ENCODE measurements around the gene LY6G6D. TPM values are rescaled to one million over a fixed set of nuclear protein-coding genes. Genes with fewer than 3 reads are reported as not detected.
A peak's percentile ranks its signal among the peaks of the same experiment; 100 is the strongest.

Gene LY6G6D
- total and polyA plus RNA-seq, 2 of the 13 experiments (the other 11 are each of a cell fraction or from before 2014, with no cell fraction given), result not detected

DNA sequence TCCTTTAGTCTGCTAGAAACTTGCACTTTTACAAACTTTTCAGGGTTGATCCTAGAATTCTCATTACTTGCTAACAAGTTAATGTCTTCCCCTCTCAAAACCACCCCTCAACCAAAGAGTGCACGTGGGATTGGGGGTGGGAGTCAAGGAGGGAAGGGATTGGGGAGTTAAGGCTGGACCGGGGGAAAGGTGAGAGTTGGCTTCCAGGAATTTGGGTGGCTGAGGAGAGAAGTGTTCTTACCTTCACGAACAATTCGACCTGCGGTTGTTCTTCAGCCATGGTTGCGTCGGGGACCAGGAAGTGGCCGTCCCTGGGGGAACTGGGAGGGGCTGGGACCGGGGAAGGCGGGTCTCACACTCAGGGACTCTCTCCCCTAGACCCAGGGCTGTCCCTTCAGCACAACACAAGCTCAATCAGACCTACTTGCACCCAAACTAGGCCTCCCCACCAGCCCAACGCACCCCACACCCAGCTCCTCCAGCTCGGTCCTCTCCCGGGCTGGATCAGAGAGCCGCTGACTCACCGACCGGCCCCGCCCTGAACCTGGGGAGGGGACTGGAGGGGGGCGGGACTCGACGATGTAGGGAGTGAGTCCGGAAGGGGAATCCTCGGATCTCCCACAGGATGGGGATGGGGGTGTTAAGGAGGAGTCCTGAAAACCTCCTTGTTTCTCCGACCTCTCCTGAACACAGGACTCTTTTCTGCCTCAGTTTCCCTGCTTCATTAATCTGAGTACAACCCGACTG lies 21.0 kb downstream of the LY6G6D start, which contains the start of gene CLIC1 (continued):
- TF ChIP-seq, protein P1, sequence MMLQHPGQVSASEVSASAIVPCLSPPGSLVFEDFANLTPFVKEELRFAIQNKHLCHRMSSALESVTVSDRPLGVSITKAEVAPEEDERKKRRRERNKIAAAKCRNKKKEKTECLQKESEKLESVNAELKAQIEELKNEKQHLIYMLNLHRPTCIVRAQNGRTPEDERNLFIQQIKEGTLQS (CRISPR knock-in tag; IDR thresholded peaks at IDR 0.05), result peak; percentile 93
- TF ChIP-seq ZNF713 (CRISPR knock-in tag; IDR thresholded peaks at IDR 0.05) (no peak; the same call in 1 of the 2 replicates), ZNF101 (CRISPR knock-in tag; IDR thresholded peaks at IDR 0.05; ENCODE audit: borderline replicate concordance, low read depth) (no peak), ZNF446 (CRISPR knock-in tag; IDR thresholded peaks at IDR 0.05) (peak; percentile 48; the same call in 1 of the 2 replicates), KDM5A (IDR thresholded peaks at IDR 0.05; ENCODE audit: borderline replicate concordance, low read length) (peak; percentile 63), POLR2AphosphoS2 (IDR thresholded peaks at IDR 0.05; ENCODE audit: low read depth, low read length) (peak; percentile 84; the same call in 1 of the 2 replicates), SMC3 (IDR thresholded peaks at IDR 0.05; ENCODE audit: low read length) (no peak), NRL (CRISPR knock-in tag; IDR thresholded peaks at IDR 0.05; ENCODE audit: borderline replicate concordance) (peak; percentile 83; the same call in 1 of the 2 replicates), RAD51 (IDR thresholded peaks at IDR 0.05; ENCODE audit: borderline replicate concordance) (no peak), NONO (IDR thresholded peaks at IDR 0.05) (no peak), NONO (CRISPR knock-in tag; conservative IDR thresholded peaks at IDR 0.05) (peak; percentile 85), PCBP1 (IDR thresholded peaks at IDR 0.05; ENCODE audit: borderline replicate concordance, low read depth, low read length) (0 out of 2 replicates have a peak, but pooled peaks have one; percentile 77), BCL6 (CRISPR knock-in tag; IDR thresholded peaks at IDR 0.05) (peak; percentile 69), ZNF3 (CRISPR knock-in tag; IDR thresholded peaks at IDR 0.05) (peak; percentile 34; the same call in 1 of the 2 replicates)
- TF ChIP-seq, protein P2, sequence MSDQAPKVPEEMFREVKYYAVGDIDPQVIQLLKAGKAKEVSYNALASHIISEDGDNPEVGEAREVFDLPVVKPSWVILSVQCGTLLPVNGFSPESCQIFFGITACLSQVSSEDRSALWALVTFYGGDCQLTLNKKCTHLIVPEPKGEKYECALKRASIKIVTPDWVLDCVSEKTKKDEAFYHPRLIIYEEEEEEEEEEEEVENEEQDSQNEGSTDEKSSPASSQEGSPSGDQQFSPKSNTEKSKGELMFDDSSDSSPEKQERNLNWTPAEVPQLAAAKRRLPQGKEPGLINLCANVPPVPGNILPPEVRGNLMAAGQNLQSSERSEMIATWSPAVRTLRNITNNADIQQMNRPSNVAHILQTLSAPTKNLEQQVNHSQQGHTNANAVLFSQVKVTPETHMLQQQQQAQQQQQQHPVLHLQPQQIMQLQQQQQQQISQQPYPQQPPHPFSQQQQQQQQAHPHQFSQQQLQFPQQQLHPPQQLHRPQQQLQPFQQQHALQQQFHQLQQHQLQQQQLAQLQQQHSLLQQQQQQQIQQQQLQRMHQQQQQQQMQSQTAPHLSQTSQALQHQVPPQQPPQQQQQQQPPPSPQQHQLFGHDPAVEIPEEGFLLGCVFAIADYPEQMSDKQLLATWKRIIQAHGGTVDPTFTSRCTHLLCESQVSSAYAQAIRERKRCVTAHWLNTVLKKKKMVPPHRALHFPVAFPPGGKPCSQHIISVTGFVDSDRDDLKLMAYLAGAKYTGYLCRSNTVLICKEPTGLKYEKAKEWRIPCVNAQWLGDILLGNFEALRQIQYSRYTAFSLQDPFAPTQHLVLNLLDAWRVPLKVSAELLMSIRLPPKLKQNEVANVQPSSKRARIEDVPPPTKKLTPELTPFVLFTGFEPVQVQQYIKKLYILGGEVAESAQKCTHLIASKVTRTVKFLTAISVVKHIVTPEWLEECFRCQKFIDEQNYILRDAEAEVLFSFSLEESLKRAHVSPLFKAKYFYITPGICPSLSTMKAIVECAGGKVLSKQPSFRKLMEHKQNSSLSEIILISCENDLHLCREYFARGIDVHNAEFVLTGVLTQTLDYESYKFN (CRISPR knock-in tag; conservative IDR thresholded peaks at IDR 0.05), result peak; percentile 65
- TF ChIP-seq, protein P3, sequence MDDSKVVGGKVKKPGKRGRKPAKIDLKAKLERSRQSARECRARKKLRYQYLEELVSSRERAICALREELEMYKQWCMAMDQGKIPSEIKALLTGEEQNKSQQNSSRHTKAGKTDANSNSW (CRISPR knock-in tag; IDR thresholded peaks at IDR 0.05; ENCODE audit: borderline replicate concordance), result no peak
- TF ChIP-seq, protein P4, sequence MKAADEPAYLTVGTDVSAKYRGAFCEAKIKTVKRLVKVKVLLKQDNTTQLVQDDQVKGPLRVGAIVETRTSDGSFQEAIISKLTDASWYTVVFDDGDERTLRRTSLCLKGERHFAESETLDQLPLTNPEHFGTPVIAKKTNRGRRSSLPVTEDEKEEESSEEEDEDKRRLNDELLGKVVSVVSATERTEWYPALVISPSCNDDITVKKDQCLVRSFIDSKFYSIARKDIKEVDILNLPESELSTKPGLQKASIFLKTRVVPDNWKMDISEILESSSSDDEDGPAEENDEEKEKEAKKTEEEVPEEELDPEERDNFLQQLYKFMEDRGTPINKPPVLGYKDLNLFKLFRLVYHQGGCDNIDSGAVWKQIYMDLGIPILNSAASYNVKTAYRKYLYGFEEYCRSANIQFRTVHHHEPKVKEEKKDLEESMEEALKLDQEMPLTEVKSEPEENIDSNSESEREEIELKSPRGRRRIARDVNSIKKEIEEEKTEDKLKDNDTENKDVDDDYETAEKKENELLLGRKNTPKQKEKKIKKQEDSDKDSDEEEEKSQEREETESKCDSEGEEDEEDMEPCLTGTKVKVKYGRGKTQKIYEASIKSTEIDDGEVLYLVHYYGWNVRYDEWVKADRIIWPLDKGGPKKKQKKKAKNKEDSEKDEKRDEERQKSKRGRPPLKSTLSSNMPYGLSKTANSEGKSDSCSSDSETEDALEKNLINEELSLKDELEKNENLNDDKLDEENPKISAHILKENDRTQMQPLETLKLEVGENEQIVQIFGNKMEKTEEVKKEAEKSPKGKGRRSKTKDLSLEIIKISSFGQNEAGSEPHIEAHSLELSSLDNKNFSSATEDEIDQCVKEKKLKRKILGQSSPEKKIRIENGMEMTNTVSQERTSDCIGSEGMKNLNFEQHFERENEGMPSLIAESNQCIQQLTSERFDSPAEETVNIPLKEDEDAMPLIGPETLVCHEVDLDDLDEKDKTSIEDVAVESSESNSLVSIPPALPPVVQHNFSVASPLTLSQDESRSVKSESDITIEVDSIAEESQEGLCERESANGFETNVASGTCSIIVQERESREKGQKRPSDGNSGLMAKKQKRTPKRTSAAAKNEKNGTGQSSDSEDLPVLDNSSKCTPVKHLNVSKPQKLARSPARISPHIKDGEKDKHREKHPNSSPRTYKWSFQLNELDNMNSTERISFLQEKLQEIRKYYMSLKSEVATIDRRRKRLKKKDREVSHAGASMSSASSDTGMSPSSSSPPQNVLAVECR (CRISPR knock-in tag; IDR thresholded peaks at IDR 0.05; ENCODE audit: borderline replicate concordance), result peak; percentile 90
- TF ChIP-seq, protein P5, sequence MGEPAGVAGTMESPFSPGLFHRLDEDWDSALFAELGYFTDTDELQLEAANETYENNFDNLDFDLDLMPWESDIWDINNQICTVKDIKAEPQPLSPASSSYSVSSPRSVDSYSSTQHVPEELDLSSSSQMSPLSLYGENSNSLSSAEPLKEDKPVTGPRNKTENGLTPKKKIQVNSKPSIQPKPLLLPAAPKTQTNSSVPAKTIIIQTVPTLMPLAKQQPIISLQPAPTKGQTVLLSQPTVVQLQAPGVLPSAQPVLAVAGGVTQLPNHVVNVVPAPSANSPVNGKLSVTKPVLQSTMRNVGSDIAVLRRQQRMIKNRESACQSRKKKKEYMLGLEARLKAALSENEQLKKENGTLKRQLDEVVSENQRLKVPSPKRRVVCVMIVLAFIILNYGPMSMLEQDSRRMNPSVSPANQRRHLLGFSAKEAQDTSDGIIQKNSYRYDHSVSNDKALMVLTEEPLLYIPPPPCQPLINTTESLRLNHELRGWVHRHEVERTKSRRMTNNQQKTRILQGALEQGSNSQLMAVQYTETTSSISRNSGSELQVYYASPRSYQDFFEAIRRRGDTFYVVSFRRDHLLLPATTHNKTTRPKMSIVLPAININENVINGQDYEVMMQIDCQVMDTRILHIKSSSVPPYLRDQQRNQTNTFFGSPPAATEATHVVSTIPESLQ (CRISPR knock-in tag; conservative IDR thresholded peaks at IDR 0.05), result peak; percentile 93; the same call in 1 of the 2 replicates

Measured in HepG2 (cell line).